Natural killer cell (primary cell): ENCODE data around the gene MCTP2. TPM values are rescaled to one million over a fixed set of nuclear protein-coding genes. Genes with fewer than 3 reads are reported as not detected.
"Not testable (repeated sequence)": the region's sequence is repeated elsewhere in the genome, so short reads cannot be mapped to it uniquely, and the experiment has no call there.

ENCODE experiments used
- ATAC-seq, 3 donors: fragments of 150-1000 bp in 2 of 3; fragments of 200-7000 bp in 1 of 3; cut with Tn5 transposase; 1 replicate in 1 of 3; 2 replicates in 2 of 3; pipeline ENCODE4 v1.10.0; 2021; ENCODE audit warnings: mild to moderate bottlenecking in 2 of 3, moderate library complexity in 2 of 3
- DNase-seq, 2 donors: peaks; one replicate each; pipeline versions ENCODE4 v3.0.0 to v3.0.0-alpha.2; 2013 to 2021; ENCODE audit warnings: mixed read lengths in 1 of 2
- H3K27ac ChIP-seq: one replicate; pipeline ENCODE4 v1.5.1; 2013; ENCODE audit warnings: mild to moderate bottlenecking, low read length
- H3K27me3 ChIP-seq: one replicate; pipeline ENCODE4 v1.6.1; 2013; ENCODE audit warnings: low read length; ENCODE audit not compliant: control insufficient read depth, insufficient read depth
- H3K36me3 ChIP-seq: one replicate; pipeline ENCODE4 v1.6.1; 2013; ENCODE audit warnings: low read length; ENCODE audit not compliant: control insufficient read depth, insufficient read depth
- H3K4me1 ChIP-seq: one replicate; pipeline ENCODE4 v1.6.1; 2013; ENCODE audit warnings: low read length; ENCODE audit not compliant: control insufficient read depth, insufficient read depth
- H3K4me3 ChIP-seq: one replicate; pipeline ENCODE4 v1.5.1; 2013; ENCODE audit warnings: low read length
- H3K9me3 ChIP-seq: one replicate; pipeline ENCODE4 v1.6.1; 2013; ENCODE audit warnings: low read length; ENCODE audit not compliant: control insufficient read depth, insufficient read depth
- H3K27ac Mint-ChIP-seq, 2 donors: one replicate each; pipeline ENCODE4 v1.8.0; 2022; ENCODE audit warnings: mild to moderate bottlenecking in 2 of 2, mixed read lengths in 2 of 2, moderate library complexity in 1 of 2
- H3K27me3 Mint-ChIP-seq, 2 donors: one replicate each; pipeline ENCODE4 v1.8.0; 2022; ENCODE audit warnings: low read depth in 2 of 2, mixed read lengths in 2 of 2
- H3K36me3 Mint-ChIP-seq: one replicate; pipeline ENCODE4 v1.8.0; 2022; ENCODE audit warnings: mixed read lengths
- H3K4me1 Mint-ChIP-seq, 2 donors: one replicate each; pipeline ENCODE4 v1.8.0; 2022; ENCODE audit warnings: mixed read lengths in 2 of 2
- H3K4me3 Mint-ChIP-seq: one replicate; pipeline ENCODE4 v1.8.0; 2022; ENCODE audit warnings: mild to moderate bottlenecking, moderate library complexity, mixed read lengths
- H3K9me3 Mint-ChIP-seq, 2 donors: one replicate each; pipeline ENCODE4 v1.8.0; 2022; ENCODE audit warnings: mixed read lengths in 2 of 2
- WGBS: methylation state at CpG from one replicate; pipeline ENCODE4 v1.1.7; 2013; ENCODE audit warnings: missing lambda C conversion rate; ENCODE audit not compliant: insufficient coverage; 5-methylcytosine and 5-hydroxymethylcytosine counted together
- intact Hi-C: fragments of 100-400 bp; cut with micrococcal nuclease; formaldehyde crosslinking; loops from one replicate; pipeline ENCODE4 v1.14.2; 2022
- total RNA-seq, 4 donors: library from RNA; stranded (reverse); fragments of 120-200 nt in 1 of 4; gene quantifications; one replicate each; pipeline versions ENCODE4 v1.2.3 to v1.2.4, GENCODE V29; 2013 to 2022
- TF ChIP-seq, protein P1 (sequence below): fragments of 200-600 bp; IDR thresholded peaks from one replicate; pipeline ENCODE4 v1.8.0; 2022; ENCODE audit warnings: antibody characterized with exemption

Gene MCTP2
- total RNA-seq, 3 donors from 2014 or later (not counting 1 experiment from before 2014, with no cell fraction given): 235 to 312 (median 261) TPM

GRCh38 chr15:94253742-94254141, 22.4 kb downstream of the MCTP2 start:
- peak; percentile 65 to 78 (median 68) for ATAC-seq
- peak overlapping the region in 1 of 2 donors; percentile 92 for H3K27ac Mint-ChIP-seq
- intact Hi-C loops: loop anchor here (1.0 to 2.0 kb wide), 3 partner anchors 10 to 19 kb away; no protein-coding TSS in a partner anchor
- H3K36me3 Mint-ChIP-seq: no peaks in the 10 kb centered on the region
- Histone ChIP-seq H3K36me3 (no peaks in the 10 kb centered on the region), H3K4me1 (peaks cover 23% of the 10 kb centered on the region), H3K9me3 (no peaks in the 10 kb centered on the region), H3K27ac (peak overlapping the region; percentile 27), H3K4me3 (no peak overlapping the region), H3K27me3 (no peaks in the 10 kb centered on the region)
- H3K4me1 Mint-ChIP-seq: peaks cover 89 to 90% of the 10 kb centered on the region in 2 donors
- peaks cover 0 to 6% of the 10 kb centered on the region in 2 donors for H3K9me3 Mint-ChIP-seq
- TF ChIP-seq, protein P1, sequence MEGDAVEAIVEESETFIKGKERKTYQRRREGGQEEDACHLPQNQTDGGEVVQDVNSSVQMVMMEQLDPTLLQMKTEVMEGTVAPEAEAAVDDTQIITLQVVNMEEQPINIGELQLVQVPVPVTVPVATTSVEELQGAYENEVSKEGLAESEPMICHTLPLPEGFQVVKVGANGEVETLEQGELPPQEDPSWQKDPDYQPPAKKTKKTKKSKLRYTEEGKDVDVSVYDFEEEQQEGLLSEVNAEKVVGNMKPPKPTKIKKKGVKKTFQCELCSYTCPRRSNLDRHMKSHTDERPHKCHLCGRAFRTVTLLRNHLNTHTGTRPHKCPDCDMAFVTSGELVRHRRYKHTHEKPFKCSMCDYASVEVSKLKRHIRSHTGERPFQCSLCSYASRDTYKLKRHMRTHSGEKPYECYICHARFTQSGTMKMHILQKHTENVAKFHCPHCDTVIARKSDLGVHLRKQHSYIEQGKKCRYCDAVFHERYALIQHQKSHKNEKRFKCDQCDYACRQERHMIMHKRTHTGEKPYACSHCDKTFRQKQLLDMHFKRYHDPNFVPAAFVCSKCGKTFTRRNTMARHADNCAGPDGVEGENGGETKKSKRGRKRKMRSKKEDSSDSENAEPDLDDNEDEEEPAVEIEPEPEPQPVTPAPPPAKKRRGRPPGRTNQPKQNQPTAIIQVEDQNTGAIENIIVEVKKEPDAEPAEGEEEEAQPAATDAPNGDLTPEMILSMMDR: no peak
- peak in 1 of 2 donors; percentile 23 for DNase-seq
- H3K27me3 Mint-ChIP-seq: no peaks in the 10 kb centered on the region
- 13% methylated on average over 2 of the region's 3 CpGs for WGBS
- H3K4me3 Mint-ChIP-seq: peak overlapping the region; percentile 67

- Mint-ChIP-seq H3K4me3 (peak overlapping the region; percentile 32), H3K27ac (peak overlapping the region in 1 of 2 donors; percentile 92)
- intact Hi-C loops: no loop called here
Observed at GRCh38 chr15:94255540-94255939, 24.2 kb downstream of the MCTP2 start.

GRCh38 chr15:94256511-94256910, 25.1 kb downstream of the MCTP2 start:
- no peaks in the 10 kb centered on the region for H3K27me3 ChIP-seq
- no peak overlapping the region for H3K4me3 ChIP-seq
- ATAC-seq: no peak
- H3K4me1 Mint-ChIP-seq: peaks cover 92 to 93% of the 10 kb centered on the region in 2 donors
- no peak for DNase-seq
- peaks cover 0 to 6% of the 10 kb centered on the region in 2 donors for H3K9me3 Mint-ChIP-seq
- H3K9me3 ChIP-seq: no peaks in the 10 kb centered on the region
- no peaks in the 10 kb centered on the region for H3K36me3 ChIP-seq
- H3K4me1 ChIP-seq: peaks cover 40% of the 10 kb centered on the region
- no peaks in the 10 kb centered on the region for H3K36me3 Mint-ChIP-seq
- peak overlapping the region in 1 of 2 donors; percentile 78 for H3K27ac Mint-ChIP-seq
- no peaks in the 10 kb centered on the region for H3K27me3 Mint-ChIP-seq
- peak overlapping the region; percentile 1 for H3K27ac ChIP-seq
- peak overlapping the region; percentile 10 for H3K4me3 Mint-ChIP-seq
- 55% methylated on average over 2 of the region's 3 CpGs for WGBS
- intact Hi-C loops: no loop called here
- TF ChIP-seq, protein P1: no peak

More at GRCh38 chr15:94255540-94255939, 24.2 kb downstream of the MCTP2 start:
- no peaks in the 10 kb centered on the region for H3K27me3 ChIP-seq
- ATAC-seq (no peak), DNase-seq (no peak)
- no peak overlapping the region for H3K4me3 ChIP-seq
- WGBS: 70% methylated on average over 4 of the region's 4 CpGs
- TF ChIP-seq, protein P1: no peak
- H3K9me3 ChIP-seq: no peaks in the 10 kb centered on the region
- H3K9me3 Mint-ChIP-seq: peaks cover 0 to 6% of the 10 kb centered on the region in 2 donors
- H3K4me1 Mint-ChIP-seq: peaks cover 89 to 90% of the 10 kb centered on the region in 2 donors
- H3K36me3 ChIP-seq: no peaks in the 10 kb centered on the region
- no peaks in the 10 kb centered on the region for H3K36me3 Mint-ChIP-seq
- H3K27me3 Mint-ChIP-seq: no peaks in the 10 kb centered on the region
- H3K27ac ChIP-seq: no peak overlapping the region
- peaks cover 35% of the 10 kb centered on the region for H3K4me1 ChIP-seq

DNA sequence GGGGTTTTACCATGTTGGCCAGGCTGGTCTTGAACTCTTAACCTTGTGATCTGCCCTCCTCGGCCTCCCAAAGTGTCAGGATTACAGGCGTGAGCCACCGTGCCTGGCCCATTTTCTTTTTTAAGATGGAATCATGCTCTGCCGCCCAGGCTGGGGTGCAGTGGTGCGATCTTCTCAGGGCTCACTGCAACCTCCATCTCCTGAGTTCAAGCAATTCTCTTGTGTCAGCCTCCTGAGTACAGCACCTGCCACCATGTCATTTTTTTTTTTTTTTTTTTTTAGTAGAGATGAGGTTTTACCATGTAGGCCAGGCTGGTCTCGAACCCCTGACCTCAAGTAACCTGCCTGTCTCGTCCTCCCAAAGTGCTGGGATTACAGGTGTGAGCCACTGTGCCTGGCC, 26.4 kb downstream of the MCTP2 start:
- H3K9me3 ChIP-seq, H3K36me3 Mint-ChIP-seq, DNase-seq, H3K27me3 ChIP-seq, H3K36me3 ChIP-seq, H3K4me3 ChIP-seq, H3K9me3 Mint-ChIP-seq, H3K27me3 Mint-ChIP-seq, intact Hi-C loops, ATAC-seq: not testable (repeated sequence)
- Mint-ChIP-seq H3K27ac (peak overlapping the region in 1 of 2 donors; percentile 96), H3K4me1 (peaks cover 84 to 85% of the 10 kb centered on the region in 2 donors), H3K4me3 (peak overlapping the region; percentile 25)
- WGBS: 71% methylated on average over 7 of the region's 7 CpGs
- peak overlapping the region; percentile 32 for H3K27ac ChIP-seq
- H3K4me1 ChIP-seq: peaks cover 42% of the 10 kb centered on the region
